Testis (tissue), 3 donors: Measurements from ENCODE around the gene GALC. TPM values are rescaled to one million over a fixed set of nuclear protein-coding genes. Genes with fewer than 3 reads are reported as not detected.

Experiments used
- DNase-seq: peaks from one replicate; pipeline ENCODE4 v3.0.0-alpha.2; 2019
- H3K27ac ChIP-seq, 2 donors: fragments of 200-600 bp; sonication (generic); one replicate each; pipeline ENCODE4 v1.5.1; 2019
- H3K27me3 ChIP-seq: fragments of 200-600 bp; sonication (generic); one replicate; pipeline ENCODE4 v1.5.1; 2019
- H3K36me3 ChIP-seq: fragments of 200-600 bp; sonication (generic); one replicate; pipeline ENCODE4 v1.5.1; 2017; ENCODE audit warnings: low read depth; ENCODE audit errors: missing control alignments
- H3K4me1 ChIP-seq: fragments of 200-600 bp; sonication (generic); one replicate; pipeline ENCODE4 v1.5.1; 2019
- H3K4me3 ChIP-seq, 2 donors: fragments of 200-600 bp; sonication (generic); one replicate each; pipeline ENCODE4 v1.5.1; 2017 to 2019
- H3K9me3 ChIP-seq: fragments of 200-600 bp; sonication (generic); one replicate; pipeline ENCODE4 v1.5.1; 2017
- POLR2A ChIP-seq: fragments of 450-650 bp; IDR thresholded peaks from one replicate; pipeline ENCODE4 v1.6.1; 2017; ENCODE audit warnings: antibody characterized with exemption, mild to moderate bottlenecking, moderate library complexity
- WGBS, 2 donors: methylation state at CpG; one replicate each; pipeline ENCODE4 v1.1.5; 2018; 5-methylcytosine and 5-hydroxymethylcytosine counted together
- intact Hi-C: fragments of 100-400 bp; cut with DNase I; formaldehyde crosslinking; loops from one replicate; pipeline ENCODE4 v1.15.1; 2023; ENCODE audit warnings: low total_unique reads
- polyA plus RNA-seq: library from polyadenylated mRNA; stranded (reverse); fragments of 350-450 nt; fragmentation: Illumina TruSeq; extraction: RNeasy Lipid Tissue Mini Kit (QIAGEN cat#74804); gene quantifications from one replicate; pipeline ENCODE4 v1.2.3, GENCODE V29; 2014; ENCODE audit warnings: low read depth, low replicate concordance; ENCODE audit not compliant: insufficient read depth
- total RNA-seq, 2 donors: library from RNA; depleted of rRNA; stranded (reverse); fragments of >200 nt; gene quantifications; one replicate each; pipeline ENCODE4 v1.2.3, GENCODE V29; 2016
- TF ChIP-seq, protein P1 (sequence below), 3 experiments: fragments of 450-650 bp in 2 of 3; fragments of 200-600 bp in 1 of 3; sonication (generic) in 1 of 3; IDR thresholded peaks; one replicate each; pipeline ENCODE4 v1.5.1; 2016 to 2019; ENCODE audit warnings: antibody characterized with exemption in 3 of 3, mild to moderate bottlenecking in 2 of 3, moderate library complexity in 1 of 3

GALC gene
- total and polyA plus RNA-seq, 3 donors from 2014 or later = 50.7 to 100 (median 79.6) TPM

DNA sequence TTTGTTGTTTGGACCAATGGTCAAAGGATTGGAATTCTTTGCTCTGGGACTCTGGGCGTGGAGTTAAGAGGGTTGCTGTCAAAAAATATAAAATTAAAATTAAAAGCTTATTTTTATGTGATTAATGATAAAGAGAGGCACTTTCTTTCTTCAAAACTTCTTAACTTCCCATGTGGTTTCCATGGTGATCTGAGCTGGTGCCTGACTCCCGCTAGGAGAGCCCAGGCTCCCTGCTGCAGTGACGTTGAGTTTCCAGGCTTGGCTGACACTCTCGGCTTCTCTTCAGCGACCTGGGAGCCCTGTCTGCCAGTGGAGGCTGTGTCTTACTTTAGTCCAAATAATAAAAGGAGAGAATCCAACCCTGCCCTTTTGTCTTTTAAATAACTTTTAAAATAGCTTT lies 84.4 kb downstream of the GALC start:
- Histone ChIP-seq H3K9me3 (no peaks in the 10 kb centered on the region), H3K27me3 (no peaks in the 10 kb centered on the region), H3K4me3 (no peak overlapping the region), H3K27ac (no peak overlapping the region), H3K4me1 (no peaks in the 10 kb centered on the region), H3K36me3 (no peaks in the 10 kb centered on the region)
- intact Hi-C loops = no loop called here
- no peak for DNase-seq
- TF ChIP-seq, protein P1, sequence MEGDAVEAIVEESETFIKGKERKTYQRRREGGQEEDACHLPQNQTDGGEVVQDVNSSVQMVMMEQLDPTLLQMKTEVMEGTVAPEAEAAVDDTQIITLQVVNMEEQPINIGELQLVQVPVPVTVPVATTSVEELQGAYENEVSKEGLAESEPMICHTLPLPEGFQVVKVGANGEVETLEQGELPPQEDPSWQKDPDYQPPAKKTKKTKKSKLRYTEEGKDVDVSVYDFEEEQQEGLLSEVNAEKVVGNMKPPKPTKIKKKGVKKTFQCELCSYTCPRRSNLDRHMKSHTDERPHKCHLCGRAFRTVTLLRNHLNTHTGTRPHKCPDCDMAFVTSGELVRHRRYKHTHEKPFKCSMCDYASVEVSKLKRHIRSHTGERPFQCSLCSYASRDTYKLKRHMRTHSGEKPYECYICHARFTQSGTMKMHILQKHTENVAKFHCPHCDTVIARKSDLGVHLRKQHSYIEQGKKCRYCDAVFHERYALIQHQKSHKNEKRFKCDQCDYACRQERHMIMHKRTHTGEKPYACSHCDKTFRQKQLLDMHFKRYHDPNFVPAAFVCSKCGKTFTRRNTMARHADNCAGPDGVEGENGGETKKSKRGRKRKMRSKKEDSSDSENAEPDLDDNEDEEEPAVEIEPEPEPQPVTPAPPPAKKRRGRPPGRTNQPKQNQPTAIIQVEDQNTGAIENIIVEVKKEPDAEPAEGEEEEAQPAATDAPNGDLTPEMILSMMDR (IDR thresholded peaks at IDR 0.05) = no peak
- TF ChIP-seq POLR2A = no peak
- 50 to 58% methylated on average over 5 of the region's 5 CpGs for WGBS, 2 donors

DNA sequence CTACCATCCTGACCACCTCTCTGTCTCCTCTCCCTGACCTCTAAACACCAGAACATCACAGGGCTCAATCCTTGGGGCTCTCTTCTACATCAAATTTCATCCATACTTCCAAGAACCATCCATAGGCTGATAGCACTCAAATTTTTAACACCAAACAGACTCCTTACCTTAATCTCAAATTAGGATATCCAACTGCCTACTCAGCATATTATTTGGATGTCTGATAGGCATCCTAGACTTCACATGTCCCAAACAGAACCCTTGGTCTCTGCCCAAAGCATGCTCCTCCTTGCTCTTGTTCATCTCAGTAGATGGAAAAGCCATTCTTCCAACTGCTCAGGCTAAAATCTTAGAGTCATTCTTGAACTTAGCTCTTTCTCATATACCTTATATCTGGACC lies 91.3 kb downstream of the GALC start:
- intact Hi-C loops = no loop called here
- H3K27me3 ChIP-seq = no peaks in the 10 kb centered on the region
- H3K9me3 ChIP-seq = no peaks in the 10 kb centered on the region
- no peak overlapping the region for H3K27ac ChIP-seq
- no peak overlapping the region for H3K4me3 ChIP-seq
- no peaks in the 10 kb centered on the region for H3K4me1 ChIP-seq
- DNase-seq = no peak
- H3K36me3 ChIP-seq = no peaks in the 10 kb centered on the region
- no peak for TF ChIP-seq POLR2A
- TF ChIP-seq, protein P1 (IDR thresholded peaks at IDR 0.05) = no peak

DNA sequence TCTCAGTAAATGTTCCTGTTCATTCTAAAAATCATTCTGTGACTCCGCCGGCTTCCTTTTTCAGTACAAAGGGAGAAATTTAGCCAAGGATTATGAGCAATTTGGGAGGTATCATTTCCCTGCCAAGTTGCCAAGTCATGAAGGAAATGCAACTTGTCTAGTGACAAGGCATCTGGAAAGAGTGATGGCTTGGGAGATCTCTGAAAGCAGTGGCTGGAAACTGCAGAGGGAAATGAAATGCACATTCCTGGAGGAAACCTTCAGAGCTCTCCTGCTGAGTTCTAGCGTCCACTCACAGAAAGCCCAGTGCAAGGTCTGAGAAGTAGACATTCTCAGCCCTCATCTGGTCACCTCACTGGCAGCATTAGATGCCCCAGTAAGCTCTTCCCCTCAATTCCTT lies 91.7 kb downstream of the GALC start:
- no peaks in the 10 kb centered on the region for H3K4me1 ChIP-seq
- H3K27ac ChIP-seq = no peak overlapping the region
- H3K36me3 ChIP-seq = no peaks in the 10 kb centered on the region
- DNase-seq = no peak
- H3K4me3 ChIP-seq = no peak overlapping the region
- WGBS, 2 donors = 73 to 82% methylated on average over 3 of the region's 3 CpGs
- TF ChIP-seq, protein P1 (IDR thresholded peaks at IDR 0.05) = no peak
- no peak for TF ChIP-seq POLR2A
- no peaks in the 10 kb centered on the region for H3K9me3 ChIP-seq
- no peaks in the 10 kb centered on the region for H3K27me3 ChIP-seq
- intact Hi-C loops = no loop called here

DNA sequence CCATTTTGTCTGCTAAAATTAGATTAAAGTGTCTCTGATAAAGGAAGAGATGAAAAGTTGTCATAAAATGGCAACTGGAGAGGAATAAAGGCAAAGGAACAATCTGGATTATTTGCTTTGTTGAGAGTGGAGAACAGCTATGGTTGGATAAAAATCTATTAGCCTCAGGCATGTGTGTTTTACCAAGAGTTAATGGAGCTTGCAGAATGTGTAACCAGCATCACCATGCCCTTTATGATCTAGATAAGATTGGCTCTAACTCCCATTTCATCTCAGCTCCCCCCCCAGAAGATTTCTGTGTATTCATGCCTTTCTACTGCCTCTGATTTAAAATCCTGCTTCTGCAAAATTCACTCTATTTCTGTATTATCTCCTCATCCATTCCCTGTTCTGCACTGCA lies 93.8 kb downstream of the GALC start:
- no peaks in the 10 kb centered on the region for H3K27me3 ChIP-seq
- intact Hi-C loops = no loop called here
- H3K4me3 ChIP-seq = no peak overlapping the region
- no peak overlapping the region for H3K27ac ChIP-seq
- no peak for DNase-seq
- no peaks in the 10 kb centered on the region for H3K9me3 ChIP-seq
- H3K36me3 ChIP-seq = no peaks in the 10 kb centered on the region
- TF ChIP-seq, protein P1 (IDR thresholded peaks at IDR 0.05) = no peak
- no peak for TF ChIP-seq POLR2A
- no peaks in the 10 kb centered on the region for H3K4me1 ChIP-seq

DNA sequence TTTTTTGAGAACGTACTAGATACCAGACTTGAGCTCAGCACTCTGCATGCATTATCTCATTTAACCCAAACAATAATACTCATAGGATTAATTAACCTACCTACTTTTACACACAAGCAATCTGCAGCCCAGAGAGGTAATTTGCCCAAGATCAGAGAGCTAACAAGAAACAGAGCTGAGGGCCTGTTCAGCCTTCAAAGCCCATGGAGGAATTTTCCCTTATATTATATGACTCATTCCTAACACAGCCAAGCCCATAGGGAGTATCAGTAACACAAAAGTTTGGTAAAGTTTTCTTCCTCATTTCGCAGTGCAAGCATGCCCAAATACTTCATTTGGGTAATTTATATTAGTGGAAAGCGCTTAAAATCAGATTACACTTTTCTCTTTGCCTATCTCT lies 94.7 kb downstream of the GALC start:
- 90% methylated on average over 3 of the region's 3 CpGs for WGBS, 2 donors
- Histone ChIP-seq H3K36me3 (no peaks in the 10 kb centered on the region), H3K9me3 (no peaks in the 10 kb centered on the region), H3K27me3 (no peaks in the 10 kb centered on the region), H3K27ac (no peak overlapping the region), H3K4me3 (no peak overlapping the region), H3K4me1 (no peaks in the 10 kb centered on the region)
- DNase-seq = no peak
- TF ChIP-seq, protein P1 (IDR thresholded peaks at IDR 0.05) = no peak
- no peak for TF ChIP-seq POLR2A
- intact Hi-C loops = no loop called here
